GDM1 (cell line): ENCODE data around the gene TNFSF15.

Experiments
- DNase-seq: peaks from one replicate; lab custom pipeline; 2025; lab: John Stamatoyannopoulos, UW

Gene TNFSF15

GRCh38 chr9:114825126-114825795 is 19.4 kb upstream of the TNFSF15 start:
- no peak for DNase-seq

GRCh38 chr9:114824110-114824509 is 18.3 kb upstream of the TNFSF15 start:
- DNase-seq = no peak

DNA sequence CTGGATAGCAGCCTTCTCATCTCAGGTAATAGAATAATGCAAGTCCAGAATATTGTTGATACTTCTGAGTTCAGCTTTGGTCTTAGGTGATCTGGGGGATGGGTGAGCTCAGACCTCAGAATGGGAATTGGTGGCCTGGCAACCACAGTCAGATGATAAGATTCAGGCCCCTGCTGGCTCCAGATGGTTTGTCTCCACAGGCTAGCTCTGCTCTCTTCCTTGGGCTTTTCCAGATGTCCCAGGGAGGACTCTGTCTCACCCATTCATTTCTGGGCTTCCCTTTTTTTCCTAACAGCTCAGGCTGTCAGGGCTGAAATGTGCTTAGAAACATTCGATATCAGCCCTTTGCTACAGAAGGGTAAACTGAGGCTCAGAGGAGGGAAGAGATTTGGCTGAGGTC is 17.6 kb upstream of the TNFSF15 start:
- DNase-seq = no peak

DNA sequence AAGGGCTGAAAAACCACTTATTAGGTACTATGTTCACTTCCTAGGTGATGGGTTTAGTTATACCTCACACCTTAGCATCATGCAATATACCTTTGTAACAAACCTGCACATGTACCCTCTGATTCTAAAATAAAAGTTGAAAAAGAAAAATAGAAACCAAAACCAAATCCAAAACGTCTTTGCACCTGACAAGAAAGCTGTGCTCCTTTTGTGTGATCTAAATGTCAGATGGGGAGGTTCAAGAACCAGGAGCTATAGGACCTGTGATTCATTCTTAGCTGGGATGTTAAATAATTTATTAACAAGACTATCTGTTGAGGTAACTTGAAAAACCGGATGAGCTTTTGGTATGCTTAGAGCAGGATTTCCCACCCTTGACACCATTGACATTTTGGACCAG is 16.9 kb upstream of the TNFSF15 start:
- no peak for DNase-seq

DNA sequence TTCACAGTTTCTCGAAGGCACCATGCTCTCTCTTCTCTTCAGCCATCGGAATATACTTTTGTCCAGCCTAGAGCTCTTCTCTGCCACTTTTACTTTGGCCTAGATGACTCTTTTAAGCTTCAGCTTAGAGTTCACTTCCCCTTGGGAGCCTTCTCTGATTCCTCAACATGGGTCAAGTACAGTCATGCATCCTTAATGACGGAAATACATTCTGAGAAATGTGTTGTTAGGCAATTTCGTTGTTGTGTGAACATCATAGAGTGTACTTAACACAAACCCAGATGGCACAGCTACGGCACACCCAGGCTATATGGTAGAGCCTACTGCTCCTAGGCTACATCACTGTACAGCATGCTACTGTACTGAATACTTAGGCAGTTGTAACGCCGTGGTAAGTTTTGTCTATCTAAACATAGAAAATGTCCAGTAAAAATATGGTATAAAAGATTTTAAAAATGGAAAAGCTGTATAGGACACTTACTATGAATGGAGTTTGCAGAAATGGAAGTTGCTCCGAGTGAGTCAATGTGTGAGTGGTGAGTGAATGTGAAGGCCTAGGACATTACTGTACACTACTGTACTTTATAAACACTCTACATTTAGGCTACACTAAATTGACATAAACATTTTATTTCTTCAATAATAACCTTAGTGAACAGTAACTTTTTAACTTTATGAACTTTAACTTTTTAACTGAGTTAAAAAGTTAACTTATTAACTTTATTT is 15.1 kb upstream of the TNFSF15 start:
- DNase-seq = no peak

DNA sequence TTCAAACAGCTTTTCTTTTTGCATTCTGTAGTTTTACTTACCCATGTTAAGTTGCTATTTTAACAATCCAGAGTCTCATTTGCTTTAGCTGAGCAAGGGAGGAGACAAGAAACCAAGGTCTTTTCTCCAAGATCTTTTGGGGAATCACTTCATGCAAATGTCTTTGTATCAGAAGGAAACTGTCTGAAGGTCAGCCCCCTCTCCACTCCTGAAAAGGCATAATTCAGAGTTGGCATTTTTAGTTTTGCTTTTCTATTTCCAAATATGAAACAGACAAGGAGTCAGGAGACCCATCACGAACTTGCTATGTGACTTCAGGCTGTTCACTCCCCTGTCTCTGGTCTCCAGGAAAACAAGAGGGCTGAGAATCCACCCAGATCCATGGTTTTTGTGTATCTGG is 12.3 kb upstream of the TNFSF15 start:
- no peak for DNase-seq

DNA sequence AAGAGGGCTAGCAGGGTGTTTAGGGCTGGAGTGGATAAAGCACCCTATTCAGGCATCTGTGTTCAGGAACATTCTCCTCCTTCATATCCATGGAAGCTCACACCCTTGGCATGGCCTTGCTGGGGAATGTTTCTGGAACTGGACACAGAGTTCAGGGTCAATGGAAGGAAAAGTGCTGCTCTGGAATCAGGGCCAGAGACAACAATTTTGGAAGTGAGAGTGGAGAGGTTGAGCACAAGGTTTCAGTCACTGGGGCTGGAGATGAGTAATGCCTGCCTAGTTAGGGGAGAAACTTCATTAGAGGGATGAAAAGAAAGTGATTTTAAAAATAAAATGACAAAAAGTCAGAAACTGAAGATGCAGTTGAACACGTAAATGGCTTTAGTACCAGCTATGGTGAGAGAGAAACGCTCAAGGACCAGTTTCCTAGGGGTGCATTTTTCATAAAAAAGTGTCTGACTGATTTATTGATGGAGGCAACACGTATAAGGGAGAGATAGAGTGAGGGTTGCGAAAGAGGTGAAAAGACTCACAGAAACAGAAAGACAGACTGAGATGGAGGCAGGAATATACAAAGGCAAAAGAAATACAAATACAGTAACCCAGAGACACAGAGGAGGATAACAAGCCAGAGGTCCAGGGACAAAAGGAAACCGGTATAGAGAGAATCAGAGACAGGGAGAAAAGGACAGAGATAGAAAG is 8.0 kb upstream of the TNFSF15 start:
- DNase-seq = no peak

- no peak for DNase-seq
Measured at GRCh38 chr9:114811966-114812636, 6.3 kb upstream of the TNFSF15 start.

- no peak for DNase-seq
Measured at GRCh38 chr9:114811301-114811700, 5.5 kb upstream of the TNFSF15 start.

DNA sequence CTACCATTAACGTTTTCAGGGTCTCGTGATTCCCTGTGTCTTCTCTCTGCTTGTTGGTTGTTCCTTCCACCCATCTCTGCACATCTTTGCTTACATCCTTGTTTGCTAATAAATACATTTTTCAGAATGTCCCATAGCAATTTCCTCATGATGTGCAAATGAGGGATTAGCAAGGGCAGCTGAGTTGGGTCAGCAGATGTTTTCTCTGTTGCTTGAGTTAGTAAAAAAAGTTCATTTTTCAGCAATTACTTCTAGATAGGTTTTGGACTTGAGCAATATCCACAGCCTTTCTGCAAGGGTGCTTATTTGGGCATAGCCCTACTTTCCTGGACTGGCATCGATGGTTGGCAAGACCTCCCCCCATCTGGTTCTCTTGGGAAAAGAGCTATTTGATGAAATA is 4.8 kb upstream of the TNFSF15 start:
- DNase-seq = no peak

GRCh38 chr9:114806526-114806900 is 674 bp upstream of the TNFSF15 start:
- DNase-seq = no peak

- DNase-seq = no peak
Measured at GRCh38 chr9:114804505-114804904, 1.3 kb downstream of the TNFSF15 start.

- no peak for DNase-seq
Measured at GRCh38 chr9:114803479-114804265, 2.2 kb downstream of the TNFSF15 start.

- no peak for DNase-seq
Measured at GRCh38 chr9:114799925-114800324, 5.9 kb downstream of the TNFSF15 start.

- no peak for DNase-seq
Measured at GRCh38 chr9:114799441-114799840, 6.4 kb downstream of the TNFSF15 start.

- no peak for DNase-seq
Measured at GRCh38 chr9:114798780-114799427, 6.9 kb downstream of the TNFSF15 start.

DNA sequence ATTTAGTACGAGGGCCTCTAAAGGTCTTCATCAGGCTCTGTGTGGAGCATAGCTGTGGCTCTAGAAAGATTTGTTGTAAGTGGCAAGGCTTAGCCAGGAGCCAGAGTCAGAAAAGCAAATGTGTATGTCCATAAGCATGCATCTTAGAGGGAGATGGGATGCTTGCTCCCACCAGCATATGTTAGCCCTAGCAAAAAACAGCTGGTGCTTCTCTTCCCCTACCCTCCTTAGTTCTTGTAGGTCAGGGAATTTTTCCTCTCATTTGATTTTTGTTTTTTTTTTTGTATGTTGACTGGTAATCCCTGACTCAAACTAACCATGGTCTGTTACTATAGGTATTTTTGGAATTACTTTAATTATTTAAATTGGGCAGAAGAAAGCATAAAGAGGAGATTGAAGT is 7.7 kb downstream of the TNFSF15 start:
- no peak for DNase-seq

GRCh38 chr9:114792396-114792795 is 13.4 kb downstream of the TNFSF15 start:
- no peak for DNase-seq

GRCh38 chr9:114791736-114792135 is 14.1 kb downstream of the TNFSF15 start:
- no peak for DNase-seq

- DNase-seq = no peak
Measured at GRCh38 chr9:114791312-114791711, 14.5 kb downstream of the TNFSF15 start.

GRCh38 chr9:114790521-114790920 is 15.3 kb downstream of the TNFSF15 start:
- no peak for DNase-seq
